Upper lobe of right lung (tissue), 1 donor: ENCODE data around the gene OR7E24. TPM values are rescaled to one million over a fixed set of nuclear protein-coding genes. Genes with fewer than 3 reads are reported as not detected.
"Not testable (repeated sequence)": the region's sequence is repeated elsewhere in the genome, so short reads cannot be mapped to it uniquely, and the experiment has no call there.

Experiments
- ATAC-seq: fragments of 200-7000 bp; cut with Tn5 transposase; one replicate; pipeline ENCODE4 v1.9.1; 2020; ENCODE audit warnings: mild to moderate bottlenecking, moderate library complexity
- DNase-seq: peaks from one replicate; pipeline ENCODE4 v3.0.0-alpha.2; 2020
- H3K27ac ChIP-seq: fragments of 200-600 bp; one replicate; pipeline ENCODE4 v1.8.0; 2022
- H3K27me3 ChIP-seq: fragments of 200-600 bp; one replicate; pipeline ENCODE4 v1.8.0; 2022; ENCODE audit warnings: mild to moderate bottlenecking
- H3K36me3 ChIP-seq: fragments of 200-600 bp; one replicate; pipeline ENCODE4 v1.8.0; 2022
- H3K4me1 ChIP-seq: fragments of 200-600 bp; one replicate; pipeline ENCODE4 v1.8.0; 2022
- H3K4me3 ChIP-seq: fragments of 200-600 bp; one replicate; pipeline ENCODE4 v1.8.0; 2022; ENCODE audit warnings: mild to moderate bottlenecking
- H3K9me3 ChIP-seq: fragments of 200-600 bp; one replicate; pipeline ENCODE4 v1.8.0; 2022
- CTCF ChIP-seq: fragments of 200-600 bp; IDR thresholded peaks from one replicate; pipeline ENCODE4 v1.8.0; 2022; ENCODE audit warnings: antibody characterized with exemption
- intact Hi-C: fragments of 100-400 bp; cut with DNase I; formaldehyde crosslinking; loops from one replicate; pipeline ENCODE4 v1.11.0; 2022
- long read RNA-seq: library from polyadenylated mRNA; unstranded; transcript quantifications from one replicate; pipeline ENCODE4 v2.0.0, GENCODE V29; 2021
- total RNA-seq: library from RNA; stranded (reverse); fragmentation: NEBNext Ultra II Directional; extraction: Animal tissue kit (Norgen Biotek cat#: 25700); gene quantifications from one replicate; pipeline ENCODE4 v1.2.1, GENCODE V29; 2021
- donor health status: DM: no; HTN: yes; CAD: no; lungs with severe emphysema.

OR7E24 gene
- total RNA-seq: not detected
- long read RNA-seq: 0 reads

- no peak for ATAC-seq
- Histone ChIP-seq H3K4me1 (no peaks in the 10 kb centered on the region), H3K4me3 (no peak within 1 kb of the TSS), H3K27me3 (no peaks in the 10 kb centered on the region), H3K27ac (no peak within 1 kb of the TSS), H3K9me3 (no peaks in the 10 kb centered on the region), H3K36me3 (no peaks in the 10 kb centered on the region)
- TF ChIP-seq CTCF: no peak
- DNase-seq: no peak
- intact Hi-C loops: no loop called here
Observed at GRCh38 chr19:9250630-9251029, at the start of gene OR7E24. OR7E24 (plus strand) TSS chr19:9250930; CDS start chr19:9251044, 114 bp downstream.

GRCh38 chr19:9205501-9206113, 45.1 kb upstream of the OR7E24 start:
- no peaks in the 10 kb centered on the region for H3K4me1 ChIP-seq
- no peak overlapping the region for H3K27ac ChIP-seq
- H3K27me3 ChIP-seq: no peaks in the 10 kb centered on the region
- peak; percentile 93 for TF ChIP-seq CTCF
- ATAC-seq (peak; percentile 78), DNase-seq (peak; percentile 79)
- H3K36me3 ChIP-seq: no peaks in the 10 kb centered on the region
- intact Hi-C loops: no loop called here
- H3K9me3 ChIP-seq: no peaks in the 10 kb centered on the region
- no peak overlapping the region for H3K4me3 ChIP-seq

- Histone ChIP-seq H3K27me3 (peaks cover 1% of the 10 kb centered on the region), H3K9me3 (no peaks in the 10 kb centered on the region), H3K36me3 (no peaks in the 10 kb centered on the region), H3K4me1 (no peaks in the 10 kb centered on the region), H3K4me3 (no peak within 1 kb of the TSS), H3K27ac (no peak within 1 kb of the TSS)
- TF ChIP-seq CTCF: no peak
- ATAC-seq: no peak
- intact Hi-C loops: no loop called here
- DNase-seq: no peak
Observed at GRCh38 chr19:9219489-9219888, 31.2 kb upstream of the OR7E24 start, which contains the start of gene OR7D4. OR7D4 (minus strand) TSS chr19:9219589; CDS start chr19:9214837, 4,752 bp downstream.

GRCh38 chr19:9251236-9251635, 506 bp downstream of the OR7E24 start:
- TF ChIP-seq CTCF: no peak

GRCh38 chr19:9283485-9283884, 32.8 kb downstream of the OR7E24 start:
- not testable (repeated sequence) for H3K4me3 ChIP-seq, DNase-seq

More at GRCh38 chr19:9251236-9251635, 506 bp downstream of the OR7E24 start:
- ATAC-seq (no peak), DNase-seq (no peak)
- Histone ChIP-seq H3K4me3 (no peak overlapping the region), H3K27me3 (no peaks in the 10 kb centered on the region), H3K27ac (no peak overlapping the region), H3K4me1 (no peaks in the 10 kb centered on the region), H3K9me3 (no peaks in the 10 kb centered on the region), H3K36me3 (no peaks in the 10 kb centered on the region)
- intact Hi-C loops: no loop called here

GRCh38 chr19:9289231-9289884, 38.6 kb downstream of the OR7E24 start:
- Histone ChIP-seq H3K4me3 (no peak overlapping the region), H3K27ac (no peak overlapping the region), H3K9me3 (peaks cover 69% of the 10 kb centered on the region), H3K4me1 (no peaks in the 10 kb centered on the region), H3K27me3 (no peaks in the 10 kb centered on the region), H3K36me3 (no peaks in the 10 kb centered on the region)
- ATAC-seq: no peak
- no peak for TF ChIP-seq CTCF
- no peak for DNase-seq
- intact Hi-C loops: no loop called here

More at GRCh38 chr19:9283485-9283884, 32.8 kb downstream of the OR7E24 start:
- ATAC-seq, intact Hi-C loops, H3K36me3 ChIP-seq, H3K27me3 ChIP-seq, H3K27ac ChIP-seq, H3K4me1 ChIP-seq: not testable (repeated sequence)
- peaks cover 12% of the 10 kb centered on the region for H3K9me3 ChIP-seq
